Measurements from ENCODE around the gene BAK1. TPM values are rescaled to one million over a fixed set of nuclear protein-coding genes. Genes with fewer than 3 reads are reported as not detected.
"Not testable (repeated sequence)": the region's sequence is repeated elsewhere in the genome, so short reads cannot be mapped to it uniquely, and the experiment has no call there.

BAK1 gene
- total RNA-seq, 5 donors from 2014 or later (not counting 1 experiment from before 2014, with no cell fraction given) = 22.9 to 31.6 (median 27.9) TPM

DNA sequence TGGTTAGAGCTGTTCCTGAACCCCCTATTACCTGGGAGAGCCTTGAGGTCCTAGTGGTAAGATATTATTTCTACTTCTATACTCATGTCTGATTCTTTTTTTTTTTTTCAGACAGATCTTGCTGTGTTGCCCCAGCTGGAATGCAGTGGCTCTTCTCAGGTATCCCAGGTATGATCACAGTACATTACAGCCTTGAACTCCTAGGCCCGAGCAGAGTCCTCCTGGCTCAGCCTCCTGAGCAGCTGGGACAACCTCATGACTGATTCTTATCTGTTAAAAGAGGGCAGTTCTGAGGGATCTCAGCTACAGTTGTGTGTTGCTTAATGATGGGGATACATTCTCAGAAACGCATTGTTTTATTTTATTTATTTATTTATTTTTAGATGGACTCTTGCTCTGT is 30.2 kb downstream of the BAK1 start:
- no peaks in the 10 kb centered on the region for H3K9me3 Mint-ChIP-seq
- H3K4me3 Mint-ChIP-seq = no peak overlapping the region
- H3K4me3 ChIP-seq (ENCODE audit: control insufficient read depth in 1 of 2, extremely low read depth in 1 of 2, low read length in 1 of 2) = no peak overlapping the region
- no peak overlapping the region for H3K27ac Mint-ChIP-seq
- ChIA-PET POLR2A (no interaction called here), CTCF (interaction anchor here in 1 of 2 donors (0.7 kb wide), 1 partner anchor 217 kb away, joined by 3 read pairs; no protein-coding TSS in a partner anchor)
- ATAC-seq (replicated peaks in 1 of 4) = no peak
- peaks cover 13 to 23% (median 16%) of the 10 kb centered on the region in 3 donors for H3K4me1 Mint-ChIP-seq
- no peaks in the 10 kb centered on the region for H3K9me3 ChIP-seq
- DNase-seq = no peak
- peaks cover 9 to 18% of the 10 kb centered on the region in 2 experiments for H3K4me1 ChIP-seq (ENCODE audit: control insufficient read depth in 1 of 2, extremely low read depth in 1 of 2, insufficient read depth in 2 of 2, low read length in 2 of 2)
- H3K36me3 Mint-ChIP-seq = no peaks in the 10 kb centered on the region
- no peaks in the 10 kb centered on the region for H3K27me3 Mint-ChIP-seq
- no peak overlapping the region for H3K27ac ChIP-seq (ENCODE audit: low read length)
- no peaks in the 10 kb centered on the region for H3K27me3 ChIP-seq (replicated peaks in 1 of 2; ENCODE audit: control insufficient read depth in 2 of 2, extremely low read depth in 1 of 2, insufficient read depth in 2 of 2, low read length in 1 of 2)
- WGBS (ENCODE audit: insufficient coverage) = no CpG with 5 or more reads among the region's 2 CpGs
- no peaks in the 10 kb centered on the region for H3K36me3 ChIP-seq (ENCODE audit: control insufficient read depth in 2 of 2, extremely low read depth in 1 of 2, insufficient read depth in 1 of 2, low read length in 1 of 2)

DNA sequence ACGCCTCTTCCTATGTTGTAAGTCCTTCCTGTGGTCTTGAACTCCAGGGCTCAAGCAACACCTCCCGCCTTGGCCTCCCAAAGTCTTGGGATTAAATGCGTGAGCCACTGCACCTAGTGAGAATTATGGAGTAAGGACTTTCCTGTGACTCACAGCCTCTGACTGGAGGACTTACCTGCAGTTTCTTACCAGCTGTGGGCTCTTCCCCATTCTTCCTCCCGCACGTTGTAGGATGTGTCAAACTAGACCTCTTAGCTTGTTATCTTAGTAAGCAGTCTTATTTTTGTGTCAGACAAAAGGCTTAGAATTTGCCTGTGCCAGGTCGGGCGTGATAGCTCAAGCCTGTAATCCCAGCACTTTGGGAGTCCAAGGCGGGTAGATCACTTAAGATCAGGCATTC is 30.9 kb downstream of the BAK1 start:
- no CpG with 5 or more reads among the region's 8 CpGs for WGBS (ENCODE audit: insufficient coverage)
- H3K27me3 ChIP-seq (replicated peaks in 1 of 2; ENCODE audit: control insufficient read depth in 2 of 2, extremely low read depth in 1 of 2, insufficient read depth in 2 of 2, low read length in 1 of 2) = no peaks in the 10 kb centered on the region
- no peak overlapping the region for H3K4me3 ChIP-seq (ENCODE audit: control insufficient read depth in 1 of 2, extremely low read depth in 1 of 2, low read length in 1 of 2)
- Mint-ChIP-seq H3K4me1 (peaks cover 13 to 23% (median 16%) of the 10 kb centered on the region in 3 donors), H3K27ac (peak overlapping the region in 1 of 2 donors; percentile 7), H3K27me3 (no peaks in the 10 kb centered on the region), H3K9me3 (no peaks in the 10 kb centered on the region), H3K4me3 (no peak overlapping the region), H3K36me3 (no peaks in the 10 kb centered on the region)
- ChIA-PET POLR2A (interaction anchor here in 1 of 2 donors (1.2 kb wide), 1 partner anchor 21 kb away, joined by 4 read pairs; no protein-coding TSS in a partner anchor), CTCF (interaction anchor here in 1 of 2 donors (0.6 to 1.1 kb wide), 2 partner anchors 21 to 195 kb away, joined by 3 read pairs; no protein-coding TSS in a partner anchor)
- no peaks in the 10 kb centered on the region for H3K36me3 ChIP-seq (ENCODE audit: control insufficient read depth in 2 of 2, extremely low read depth in 1 of 2, insufficient read depth in 1 of 2, low read length in 1 of 2)
- ATAC-seq (replicated peaks in 1 of 4) (no peak), DNase-seq (no peak)
- no peak overlapping the region for H3K27ac ChIP-seq (ENCODE audit: low read length)
- no peaks in the 10 kb centered on the region for H3K9me3 ChIP-seq
- peaks cover 9 to 18% of the 10 kb centered on the region in 2 experiments for H3K4me1 ChIP-seq (ENCODE audit: control insufficient read depth in 1 of 2, extremely low read depth in 1 of 2, insufficient read depth in 2 of 2, low read length in 2 of 2)

DNA sequence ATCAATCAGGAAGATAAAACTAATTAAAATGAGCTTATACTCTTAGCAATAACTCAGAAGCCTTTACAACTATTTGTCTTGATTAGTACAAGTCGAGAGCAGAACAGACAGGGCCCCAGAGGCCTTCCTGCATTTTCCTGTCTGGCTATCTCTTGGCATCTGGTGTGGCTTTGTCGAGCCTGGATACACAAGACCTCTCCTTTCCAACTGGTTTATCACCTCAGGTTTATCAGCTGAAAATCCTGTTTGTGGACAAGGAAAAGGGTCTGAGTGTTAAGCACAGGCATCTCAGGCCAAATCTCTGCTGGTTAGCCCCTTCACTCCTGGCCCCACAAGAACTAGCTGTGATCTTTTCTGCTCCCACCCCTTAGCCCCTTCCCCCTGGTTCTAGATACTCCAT is 32.6 kb downstream of the BAK1 start:
- no peaks in the 10 kb centered on the region for H3K36me3 ChIP-seq (ENCODE audit: control insufficient read depth in 2 of 2, extremely low read depth in 1 of 2, insufficient read depth in 1 of 2, low read length in 1 of 2)
- no peak for DNase-seq
- no peaks in the 10 kb centered on the region for H3K36me3 Mint-ChIP-seq
- WGBS (ENCODE audit: insufficient coverage) = no CpG with 5 or more reads among the region's 2 CpGs
- no peak for ATAC-seq (replicated peaks in 1 of 4)
- CTCF ChIA-PET = interaction anchor here in 1 of 2 donors (0.7 kb wide), 1 partner anchor 177 kb away, joined by 3 read pairs; no protein-coding TSS in a partner anchor
- no peak overlapping the region for H3K4me3 ChIP-seq (ENCODE audit: control insufficient read depth in 1 of 2, extremely low read depth in 1 of 2, low read length in 1 of 2)
- no peak overlapping the region for H3K27ac ChIP-seq (ENCODE audit: low read length)
- H3K4me1 ChIP-seq (ENCODE audit: control insufficient read depth in 1 of 2, extremely low read depth in 1 of 2, insufficient read depth in 2 of 2, low read length in 2 of 2) = peaks cover 9 to 18% of the 10 kb centered on the region in 2 experiments
- H3K9me3 ChIP-seq = no peaks in the 10 kb centered on the region
- H3K27me3 ChIP-seq (replicated peaks in 1 of 2; ENCODE audit: control insufficient read depth in 2 of 2, extremely low read depth in 1 of 2, insufficient read depth in 2 of 2, low read length in 1 of 2) = no peaks in the 10 kb centered on the region
- H3K4me1 Mint-ChIP-seq = peaks cover 13 to 23% (median 16%) of the 10 kb centered on the region in 3 donors
- H3K9me3 Mint-ChIP-seq = no peaks in the 10 kb centered on the region
- H3K4me3 Mint-ChIP-seq = peak overlapping the region in 1 of 3 donors; percentile 60
- H3K27ac Mint-ChIP-seq = peak overlapping the region; percentile 78 to 88
- no peaks in the 10 kb centered on the region for H3K27me3 Mint-ChIP-seq
- POLR2A ChIA-PET = interaction anchor here in 1 of 2 donors (0.6 to 0.7 kb wide), 2 partner anchors 34 to 164 kb away, joined by 3 to 6 read pairs; partner anchors contain the start of gene UQCC2

DNA sequence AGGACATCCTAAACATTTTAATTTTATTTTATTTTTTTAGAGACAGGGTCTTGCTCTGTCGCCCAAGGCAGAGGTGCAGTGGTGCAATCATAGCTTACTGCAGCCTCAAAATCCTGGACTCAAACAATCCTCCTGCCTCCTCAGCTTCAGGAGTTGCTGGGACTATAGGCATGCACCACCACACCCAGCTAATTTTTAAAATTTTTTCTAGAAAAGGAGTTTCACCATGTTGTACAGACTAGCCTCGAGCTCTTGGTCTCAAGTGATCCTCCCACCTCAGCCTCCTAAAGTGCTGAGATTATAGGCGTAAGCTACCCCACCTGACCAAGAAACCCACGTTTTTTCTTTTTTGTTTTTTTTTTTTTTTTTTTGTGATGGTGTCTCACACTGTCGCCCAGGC is 33.3 kb downstream of the BAK1 start:
- POLR2A ChIA-PET = interaction anchor here in 1 of 2 donors (0.6 kb wide), 1 partner anchor 164 kb away, joined by 3 read pairs; the partner anchor contains the start of gene UQCC2
- Histone ChIP-seq H3K4me3 (ENCODE audit: control insufficient read depth in 1 of 2, extremely low read depth in 1 of 2, low read length in 1 of 2) (no peak overlapping the region), H3K27me3 (replicated peaks in 1 of 2; ENCODE audit: control insufficient read depth in 2 of 2, extremely low read depth in 1 of 2, insufficient read depth in 2 of 2, low read length in 1 of 2) (no peaks in the 10 kb centered on the region), H3K9me3 (no peaks in the 10 kb centered on the region), H3K36me3 (ENCODE audit: control insufficient read depth in 2 of 2, extremely low read depth in 1 of 2, insufficient read depth in 1 of 2, low read length in 1 of 2) (no peaks in the 10 kb centered on the region), H3K27ac (ENCODE audit: low read length) (no peak overlapping the region), H3K4me1 (ENCODE audit: control insufficient read depth in 1 of 2, extremely low read depth in 1 of 2, insufficient read depth in 2 of 2, low read length in 2 of 2) (peaks cover 9 to 18% of the 10 kb centered on the region in 2 experiments)
- no peaks in the 10 kb centered on the region for H3K9me3 Mint-ChIP-seq
- H3K4me1 Mint-ChIP-seq = peaks cover 13 to 23% (median 16%) of the 10 kb centered on the region in 3 donors
- no peak overlapping the region for H3K4me3 Mint-ChIP-seq
- H3K27me3 Mint-ChIP-seq = no peaks in the 10 kb centered on the region
- H3K36me3 Mint-ChIP-seq = no peaks in the 10 kb centered on the region
- H3K27ac Mint-ChIP-seq = no peak overlapping the region
- DNase-seq (no peak), ATAC-seq (replicated peaks in 1 of 4) (no peak)
- no CpG with 5 or more reads among the region's 5 CpGs for WGBS (ENCODE audit: insufficient coverage)
- CTCF ChIA-PET = interaction anchor here (0.6 kb wide), 2 partner anchors 52 to 361 kb away, joined by 3 read pairs; no protein-coding TSS in a partner anchor

DNA sequence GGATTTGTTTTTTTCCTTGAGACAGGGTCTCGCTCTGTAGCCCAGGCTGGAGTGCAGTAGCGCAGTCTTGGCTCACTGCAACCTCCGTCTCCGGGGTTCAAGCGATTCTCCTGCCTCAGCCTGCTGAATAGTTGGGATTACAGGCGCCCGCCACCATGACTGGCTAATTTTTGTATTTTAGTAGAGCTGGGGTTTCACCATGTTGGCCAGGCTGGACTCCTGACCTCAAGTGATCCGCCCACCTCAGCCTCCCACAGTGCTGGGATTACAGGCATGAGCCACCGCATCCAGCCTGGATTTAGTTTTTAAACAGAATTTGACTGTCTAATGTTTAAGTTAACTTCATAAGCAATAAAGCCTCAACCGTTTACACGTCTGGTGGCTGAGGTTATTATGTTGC is 34.8 kb downstream of the BAK1 start:
- H3K36me3 Mint-ChIP-seq; H3K27me3 Mint-ChIP-seq; CTCF ChIA-PET; H3K4me3 ChIP-seq (ENCODE audit: control insufficient read depth in 1 of 2, extremely low read depth in 1 of 2, low read length in 1 of 2); H3K27me3 ChIP-seq (replicated peaks in 1 of 2; ENCODE audit: control insufficient read depth in 2 of 2, extremely low read depth in 1 of 2, insufficient read depth in 2 of 2, low read length in 1 of 2); H3K9me3 ChIP-seq; H3K4me3 Mint-ChIP-seq; ATAC-seq (replicated peaks in 1 of 4); H3K27ac ChIP-seq (ENCODE audit: low read length); H3K36me3 ChIP-seq (ENCODE audit: control insufficient read depth in 2 of 2, extremely low read depth in 1 of 2, insufficient read depth in 1 of 2, low read length in 1 of 2); H3K27ac Mint-ChIP-seq; H3K9me3 Mint-ChIP-seq; POLR2A ChIA-PET; DNase-seq: not testable (repeated sequence)
- WGBS (ENCODE audit: insufficient coverage) = 89% methylated on average over 7 of the region's 11 CpGs
- H3K4me1 ChIP-seq (ENCODE audit: control insufficient read depth in 1 of 2, extremely low read depth in 1 of 2, insufficient read depth in 2 of 2, low read length in 2 of 2) = peaks cover 9 to 18% of the 10 kb centered on the region in 2 experiments
- peaks cover 13 to 23% (median 16%) of the 10 kb centered on the region in 3 donors for H3K4me1 Mint-ChIP-seq

DNA sequence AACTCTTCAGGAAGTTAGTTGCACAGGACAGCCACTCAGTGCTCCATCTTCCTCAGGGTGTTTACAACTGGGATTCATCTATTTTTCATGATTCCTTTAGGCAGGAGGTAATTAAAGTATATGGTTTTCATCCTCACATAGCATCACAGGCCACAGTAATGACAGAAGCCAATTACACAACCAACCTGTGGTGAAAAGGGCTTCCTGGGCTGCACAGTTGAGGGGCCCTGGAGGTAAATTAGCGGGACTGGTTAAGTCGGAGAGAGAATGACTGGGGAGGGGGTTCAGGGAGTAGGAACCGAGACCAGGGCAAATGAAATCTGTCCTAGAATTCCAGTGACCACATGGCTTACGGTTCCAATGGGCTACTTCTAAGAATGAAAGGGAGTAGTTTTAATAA is 37.0 kb downstream of the BAK1 start:
- no peak overlapping the region for H3K27ac ChIP-seq (ENCODE audit: low read length)
- H3K27ac Mint-ChIP-seq = no peak overlapping the region
- no peak overlapping the region for H3K4me3 Mint-ChIP-seq
- POLR2A ChIA-PET = no interaction called here
- ATAC-seq (replicated peaks in 1 of 4) (no peak), DNase-seq (no peak)
- H3K4me1 ChIP-seq (ENCODE audit: control insufficient read depth in 1 of 2, extremely low read depth in 1 of 2, insufficient read depth in 2 of 2, low read length in 2 of 2) = peaks cover 4 to 13% of the 10 kb centered on the region in 2 experiments
- H3K27me3 Mint-ChIP-seq = no peaks in the 10 kb centered on the region
- peaks cover 7 to 12% (median 10%) of the 10 kb centered on the region in 3 donors for H3K4me1 Mint-ChIP-seq
- H3K9me3 Mint-ChIP-seq = no peaks in the 10 kb centered on the region
- no peaks in the 10 kb centered on the region for H3K36me3 ChIP-seq (ENCODE audit: control insufficient read depth in 2 of 2, extremely low read depth in 1 of 2, insufficient read depth in 1 of 2, low read length in 1 of 2)
- WGBS (ENCODE audit: insufficient coverage) = 90% methylated on average over 2 of the region's 4 CpGs
- H3K9me3 ChIP-seq = no peaks in the 10 kb centered on the region
- no peaks in the 10 kb centered on the region for H3K27me3 ChIP-seq (replicated peaks in 1 of 2; ENCODE audit: control insufficient read depth in 2 of 2, extremely low read depth in 1 of 2, insufficient read depth in 2 of 2, low read length in 1 of 2)
- CTCF ChIA-PET = no interaction called here
- H3K36me3 Mint-ChIP-seq = no peaks in the 10 kb centered on the region
- H3K4me3 ChIP-seq (ENCODE audit: control insufficient read depth in 1 of 2, extremely low read depth in 1 of 2, low read length in 1 of 2) = no peak overlapping the region
